DOHH2 (cell line): ENCODE measurements around the gene DLAT.

Source experiments
- H3F3A ChIP-seq: fragments of 200-600 bp; sonication (generic), shearing (Covaris generic); 2 replicates; pipeline ENCODE4 v1.6.0; 2016; ENCODE audit warnings: antibody characterized with exemption, mild to moderate bottlenecking; ENCODE audit not compliant: control insufficient read depth, insufficient read depth
- H3K27ac ChIP-seq: fragments of 200-600 bp; sonication (generic); 2 replicates; pipeline ENCODE4 v1.5.1; 2014; ENCODE audit warnings: low read depth, mild to moderate bottlenecking, low read length, moderate library complexity
- H3K27me3 ChIP-seq: fragments of 200-600 bp; sonication (generic); 2 replicates; pipeline ENCODE4 v1.6.1; 2014; ENCODE audit warnings: mild to moderate bottlenecking, low read length, mixed read lengths; ENCODE audit not compliant: control insufficient read depth
- H3K36me3 ChIP-seq: fragments of 200-600 bp; sonication (generic); 2 replicates; pipeline ENCODE4 v1.6.1; 2014; ENCODE audit warnings: mild to moderate bottlenecking, low read length, moderate library complexity, mixed read lengths; ENCODE audit not compliant: control insufficient read depth
- H3K4me1 ChIP-seq: fragments of 200-600 bp; sonication (generic); 2 replicates; pipeline ENCODE4 v1.6.1; 2014; ENCODE audit warnings: mild to moderate bottlenecking, low read length, mixed read lengths; ENCODE audit not compliant: control insufficient read depth
- H3K4me2 ChIP-seq: fragments of 200-600 bp; sonication (generic); 2 replicates; pipeline ENCODE4 v1.6.0; 2014; ENCODE audit warnings: mild to moderate bottlenecking, low read length, moderate library complexity
- H3K4me3 ChIP-seq: fragments of 200-600 bp; sonication (generic); 2 replicates; pipeline ENCODE4 v1.5.1; 2014; ENCODE audit warnings: mild to moderate bottlenecking, low read length, mixed read lengths
- H3K79me2 ChIP-seq: fragments of 200-600 bp; sonication (generic); 2 replicates; pipeline ENCODE4 v1.6.1; 2014; ENCODE audit warnings: mild to moderate bottlenecking, low read length, mixed read lengths; ENCODE audit not compliant: control insufficient read depth
- H3K9me2 ChIP-seq: fragments of 200-600 bp; sonication (generic); replicated peaks from 2 replicates; pipeline ENCODE4 v1.6.1; 2014; ENCODE audit warnings: mild to moderate bottlenecking, low read length, mixed read lengths; ENCODE audit not compliant: control insufficient read depth
- H3K9me3 ChIP-seq: fragments of 200-600 bp; sonication (generic); 2 replicates; pipeline ENCODE4 v1.6.1; 2014; ENCODE audit warnings: antibody characterized with exemption, low read length, mixed read lengths; ENCODE audit not compliant: control insufficient read depth, insufficient read depth
- H4K20me1 ChIP-seq: fragments of 200-600 bp; sonication (generic); 2 replicates; pipeline ENCODE4 v1.6.0; 2014; ENCODE audit warnings: low read depth, mild to moderate bottlenecking, antibody characterized with exemption, low read length, moderate library complexity; ENCODE audit not compliant: control insufficient read depth, insufficient read depth
- CTCF ChIP-seq: fragments of 200-600 bp; sonication (generic); IDR thresholded peaks from one replicate; pipeline ENCODE4 v1.5.1; 2014; ENCODE audit warnings: antibody characterized with exemption, mild to moderate bottlenecking, low read depth, low read length; ENCODE audit not compliant: poor library complexity, severe bottlenecking
- EZH2phosphoT487 ChIP-seq: fragments of 200-600 bp; sonication (generic); IDR thresholded peaks from 2 replicates; pipeline ENCODE4 v1.6.1; 2017; ENCODE audit warnings: borderline replicate concordance, mild to moderate bottlenecking, antibody characterized with exemption, low read length, moderate library complexity, mixed read lengths

The DLAT gene

GRCh38 chr11:112029460-112029859 lies 4.3 kb downstream of the DLAT start:
- Histone ChIP-seq H3F3A (peaks cover 2% of the 10 kb centered on the region), H3K79me2 (peaks cover 51% of the 10 kb centered on the region), H3K4me2 (no peak overlapping the region), H3K9me3 (no peaks in the 10 kb centered on the region), H3K27ac (no peak overlapping the region), H3K4me1 (peaks cover under 1% of the 10 kb centered on the region; the same call in 1 of the 2 replicates), H4K20me1 (no peaks in the 10 kb centered on the region), H3K4me3 (no peak overlapping the region), H3K27me3 (no peaks in the 10 kb centered on the region), H3K9me2 (no peaks in the 10 kb centered on the region), H3K36me3 (peaks cover 74% of the 10 kb centered on the region)
- TF ChIP-seq EZH2phosphoT487 (no peak), CTCF (no peak)

- Histone ChIP-seq H4K20me1 (no peaks in the 10 kb centered on the region), H3K4me1 (no peaks in the 10 kb centered on the region), H3K36me3 (peaks cover 77% of the 10 kb centered on the region), H3F3A (no peaks in the 10 kb centered on the region; the same call in 1 of the 2 replicates), H3K27me3 (no peaks in the 10 kb centered on the region), H3K9me3 (no peaks in the 10 kb centered on the region), H3K4me3 (no peak overlapping the region), H3K4me2 (no peak overlapping the region), H3K27ac (no peak overlapping the region), H3K9me2 (no peaks in the 10 kb centered on the region), H3K79me2 (peaks cover 27% of the 10 kb centered on the region)
- TF ChIP-seq EZH2phosphoT487 = no peak
- no peak for TF ChIP-seq CTCF
Measured at GRCh38 chr11:112033902-112034301, 8.7 kb downstream of the DLAT start.

DNA sequence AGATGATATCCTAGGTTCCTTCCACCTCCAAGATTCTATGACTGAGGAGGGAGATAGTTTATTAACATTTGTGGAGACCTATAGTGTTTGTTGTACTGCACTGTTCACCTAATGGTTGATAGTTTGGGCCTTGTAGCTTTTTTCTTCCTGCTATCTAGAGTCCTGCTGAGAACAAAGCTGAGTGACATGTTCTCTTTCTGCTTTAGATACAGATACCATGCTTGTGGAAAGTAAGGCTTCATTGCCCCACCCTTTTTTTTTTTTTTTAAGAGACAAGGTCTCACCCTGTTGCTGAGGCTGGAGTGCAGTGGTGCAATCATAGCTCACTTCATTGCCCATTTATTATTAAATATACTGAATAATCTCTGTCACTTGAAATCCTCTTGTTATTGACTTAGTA lies 12.3 kb downstream of the DLAT start:
- no peak overlapping the region for H3K4me3 ChIP-seq
- no peak for TF ChIP-seq CTCF
- TF ChIP-seq EZH2phosphoT487 = no peak
- H3F3A ChIP-seq = no peaks in the 10 kb centered on the region
- no peaks in the 10 kb centered on the region for H3K27me3 ChIP-seq
- H4K20me1 ChIP-seq = 0 out of 2 replicates have a peak, but pooled peaks cover 2% of the 10 kb centered on the region
- H3K79me2 ChIP-seq = peaks cover 20% of the 10 kb centered on the region
- H3K27ac ChIP-seq = no peak overlapping the region
- H3K9me2 ChIP-seq = no peaks in the 10 kb centered on the region
- no peak overlapping the region for H3K4me2 ChIP-seq
- no peaks in the 10 kb centered on the region for H3K4me1 ChIP-seq
- H3K9me3 ChIP-seq = no peaks in the 10 kb centered on the region
- peaks cover 73% of the 10 kb centered on the region for H3K36me3 ChIP-seq
